Measurements from ENCODE around the gene AAK1.

Gene AAK1

DNA sequence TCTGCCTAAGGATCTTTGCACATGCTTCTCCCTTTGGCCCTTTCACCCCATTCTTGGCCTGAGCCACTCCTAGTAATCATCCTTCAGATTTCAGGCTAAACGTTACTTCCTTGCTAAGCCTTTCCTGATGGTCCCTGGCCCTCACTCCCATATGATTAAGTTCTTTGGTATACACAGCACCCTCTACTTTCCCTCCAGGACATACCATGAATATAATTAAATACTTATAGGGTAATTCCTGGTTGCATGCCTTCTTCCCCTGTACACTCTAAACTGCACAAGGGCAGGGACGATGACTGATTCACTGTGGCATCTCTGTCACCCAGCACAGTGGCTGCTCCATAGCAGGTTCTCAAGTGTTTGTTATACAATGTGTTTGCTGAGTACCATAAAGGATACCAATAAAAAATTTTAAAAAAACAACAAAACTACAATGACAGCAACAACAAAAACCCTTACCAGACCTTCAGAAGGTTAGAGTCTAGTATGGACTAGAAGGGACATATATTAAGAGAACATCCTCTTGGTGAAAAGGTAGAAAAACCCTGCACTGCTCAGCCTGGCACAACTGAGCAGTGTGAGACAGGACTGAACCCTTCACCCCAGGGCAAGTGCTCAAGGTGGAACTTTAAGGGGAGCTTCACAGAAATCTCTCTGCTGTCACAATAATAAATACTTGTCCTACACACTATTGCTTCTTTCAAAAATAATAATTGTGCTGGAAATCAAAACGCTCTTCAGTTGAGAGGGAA lies 76.2 kb downstream of the AAK1 start:
- Histone ChIP-seq H3K4me2 (ENCODE audit: low read depth, low read length, poor library complexity, severe bottlenecking) (no peak overlapping the region), H3K79me2 (ENCODE audit: insufficient read depth, low read length) (no peaks in the 10 kb centered on the region), H3K9me2 (replicated peaks; ENCODE audit: insufficient read depth, low read length) (no peaks in the 10 kb centered on the region), H2AFZ (ENCODE audit: low read depth, low read length, severe bottlenecking) (no peak overlapping the region), H3K9me3 (ENCODE audit: insufficient read depth, low read length) (no peaks in the 10 kb centered on the region), H3K27me3 (ENCODE audit: low read length) (no peaks in the 10 kb centered on the region), H3K36me3 (ENCODE audit: low read length) (no peaks in the 10 kb centered on the region), H3K27ac (ENCODE audit: low read depth, low read length) (no peak overlapping the region), H3F3A (ENCODE audit: insufficient read depth) (no peaks in the 10 kb centered on the region), H4K20me1 (ENCODE audit: low read depth, low read length) (no peaks in the 10 kb centered on the region), H3K9ac (ENCODE audit: low read length) (no peak overlapping the region), H3K4me3 (ENCODE audit: insufficient read depth, low read length, poor library complexity, severe bottlenecking) (no peak overlapping the region)
- no peak for TF ChIP-seq EZH2phosphoT487 (conservative IDR thresholded peaks at IDR 0.05; ENCODE audit: low read length)
- TF ChIP-seq, protein P1, sequence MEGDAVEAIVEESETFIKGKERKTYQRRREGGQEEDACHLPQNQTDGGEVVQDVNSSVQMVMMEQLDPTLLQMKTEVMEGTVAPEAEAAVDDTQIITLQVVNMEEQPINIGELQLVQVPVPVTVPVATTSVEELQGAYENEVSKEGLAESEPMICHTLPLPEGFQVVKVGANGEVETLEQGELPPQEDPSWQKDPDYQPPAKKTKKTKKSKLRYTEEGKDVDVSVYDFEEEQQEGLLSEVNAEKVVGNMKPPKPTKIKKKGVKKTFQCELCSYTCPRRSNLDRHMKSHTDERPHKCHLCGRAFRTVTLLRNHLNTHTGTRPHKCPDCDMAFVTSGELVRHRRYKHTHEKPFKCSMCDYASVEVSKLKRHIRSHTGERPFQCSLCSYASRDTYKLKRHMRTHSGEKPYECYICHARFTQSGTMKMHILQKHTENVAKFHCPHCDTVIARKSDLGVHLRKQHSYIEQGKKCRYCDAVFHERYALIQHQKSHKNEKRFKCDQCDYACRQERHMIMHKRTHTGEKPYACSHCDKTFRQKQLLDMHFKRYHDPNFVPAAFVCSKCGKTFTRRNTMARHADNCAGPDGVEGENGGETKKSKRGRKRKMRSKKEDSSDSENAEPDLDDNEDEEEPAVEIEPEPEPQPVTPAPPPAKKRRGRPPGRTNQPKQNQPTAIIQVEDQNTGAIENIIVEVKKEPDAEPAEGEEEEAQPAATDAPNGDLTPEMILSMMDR (IDR thresholded peaks at IDR 0.05; ENCODE audit: insufficient read depth, low read length, poor library complexity, severe bottlenecking): no peak

- H3K4me2 ChIP-seq (ENCODE audit: low read depth, low read length, poor library complexity, severe bottlenecking): no peak overlapping the region
- no peak overlapping the region for H3K27ac ChIP-seq (ENCODE audit: low read depth, low read length)
- no peak for TF ChIP-seq EZH2phosphoT487 (conservative IDR thresholded peaks at IDR 0.05; ENCODE audit: low read length)
- TF ChIP-seq, protein P1 (IDR thresholded peaks at IDR 0.05; ENCODE audit: insufficient read depth, low read length, poor library complexity, severe bottlenecking): no peak
- no peak overlapping the region for H3K9ac ChIP-seq (ENCODE audit: low read length)
- no peak overlapping the region for H2AFZ ChIP-seq (ENCODE audit: low read depth, low read length, severe bottlenecking)
- H3K79me2 ChIP-seq (ENCODE audit: insufficient read depth, low read length): no peaks in the 10 kb centered on the region
- no peak overlapping the region for H3K4me3 ChIP-seq (ENCODE audit: insufficient read depth, low read length, poor library complexity, severe bottlenecking)
- no peaks in the 10 kb centered on the region for H3K36me3 ChIP-seq (ENCODE audit: low read length)
- H3K27me3 ChIP-seq (ENCODE audit: low read length): no peaks in the 10 kb centered on the region
- H4K20me1 ChIP-seq (ENCODE audit: low read depth, low read length): no peaks in the 10 kb centered on the region
- H3F3A ChIP-seq (ENCODE audit: insufficient read depth): no peaks in the 10 kb centered on the region
- H3K9me3 ChIP-seq (ENCODE audit: insufficient read depth, low read length): no peaks in the 10 kb centered on the region
- H3K9me2 ChIP-seq (replicated peaks; ENCODE audit: insufficient read depth, low read length): no peaks in the 10 kb centered on the region
Measured at GRCh38 chr2:69566669-69567068, 76.9 kb downstream of the AAK1 start.

DNA sequence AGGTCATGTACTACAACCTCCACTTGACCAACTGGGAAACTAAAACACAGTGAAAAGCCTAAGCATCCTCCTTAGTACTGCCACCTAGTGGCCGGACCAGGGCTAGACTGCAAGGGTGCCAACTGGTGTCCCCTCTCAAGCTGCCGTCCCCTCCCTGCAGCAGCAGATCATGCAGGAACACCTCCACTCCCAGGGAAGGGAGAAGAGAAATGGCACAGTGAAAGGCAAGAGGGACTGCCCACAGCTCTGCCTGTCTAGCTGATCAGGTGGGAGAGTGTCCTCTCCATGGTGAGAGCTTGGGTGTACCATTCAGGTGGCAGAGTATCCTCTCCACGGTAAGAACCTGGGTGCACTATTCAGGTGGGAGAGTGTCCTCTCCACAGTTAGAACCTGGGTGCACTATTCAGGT lies 78.1 kb downstream of the AAK1 start:
- no peak overlapping the region for H3K27ac ChIP-seq (ENCODE audit: low read depth, low read length)

More for the DNA sequence above, 78.1 kb downstream of the AAK1 start:
- Histone ChIP-seq H3K27me3 (ENCODE audit: low read length) (no peaks in the 10 kb centered on the region), H3K9me2 (replicated peaks; ENCODE audit: insufficient read depth, low read length) (no peaks in the 10 kb centered on the region), H3K79me2 (ENCODE audit: insufficient read depth, low read length) (no peaks in the 10 kb centered on the region), H3F3A (ENCODE audit: insufficient read depth) (no peaks in the 10 kb centered on the region), H3K4me2 (ENCODE audit: low read depth, low read length, poor library complexity, severe bottlenecking) (no peak overlapping the region), H2AFZ (ENCODE audit: low read depth, low read length, severe bottlenecking) (no peak overlapping the region), H3K36me3 (ENCODE audit: low read length) (no peaks in the 10 kb centered on the region), H3K9ac (ENCODE audit: low read length) (no peak overlapping the region), H4K20me1 (ENCODE audit: low read depth, low read length) (no peaks in the 10 kb centered on the region), H3K4me3 (ENCODE audit: insufficient read depth, low read length, poor library complexity, severe bottlenecking) (no peak overlapping the region), H3K9me3 (ENCODE audit: insufficient read depth, low read length) (no peaks in the 10 kb centered on the region)
- TF ChIP-seq, protein P1 (IDR thresholded peaks at IDR 0.05; ENCODE audit: insufficient read depth, low read length, poor library complexity, severe bottlenecking): peak; percentile 88
- TF ChIP-seq EZH2phosphoT487 (conservative IDR thresholded peaks at IDR 0.05; ENCODE audit: low read length): no peak
